HG02763 (cell line): Measurements from ENCODE around the gene GRAMD2B.

Experiments
- ATAC-seq: cut with Tn5 transposase; IDR thresholded peaks from one replicate; pipeline ENCODE4 v1.9.1; 2021; ENCODE audit warnings: mild to moderate bottlenecking, moderate library complexity; ENCODE audit not compliant: unreplicated experiment

GRAMD2B gene

GRCh38 chr5:126535856-126536545, 112.8 kb downstream of the GRAMD2B start:
- ATAC-seq: no peak

- ATAC-seq: no peak
Observed at GRCh38 chr5:126536874-126537273, 113.7 kb downstream of the GRAMD2B start.

- no peak for ATAC-seq
Observed at GRCh38 chr5:126538579-126538978, 115.4 kb downstream of the GRAMD2B start.

- ATAC-seq: no peak
Observed at GRCh38 chr5:126540631-126541030, 117.4 kb downstream of the GRAMD2B start.

GRCh38 chr5:126542441-126542840, 119.2 kb downstream of the GRAMD2B start:
- no peak for ATAC-seq

GRCh38 chr5:126543009-126543408, 119.8 kb downstream of the GRAMD2B start:
- no peak for ATAC-seq

- ATAC-seq: no peak
Observed at GRCh38 chr5:126543660-126544059, 120.5 kb downstream of the GRAMD2B start.
